GM12891 (cell line): ENCODE data around the gene TIPARP.
A peak's percentile ranks its signal among the peaks of the same experiment; 100 is the strongest.

ENCODE experiments used
- POLR2A ChIP-seq: IDR thresholded peaks from 2 replicates; pipeline ENCODE4 v1.6.1; 2011; ENCODE audit warnings: low read depth, low read length, control low read depth
- POLR2AphosphoS5 ChIP-seq: IDR thresholded peaks from 2 replicates; pipeline ENCODE4 v1.6.1; 2011; ENCODE audit warnings: low read depth, low read length, control low read depth
- TAF1 ChIP-seq: IDR thresholded peaks from 2 replicates; pipeline ENCODE4 v1.6.1; 2011; ENCODE audit warnings: low read depth, low read length, control low read depth

GRCh38 chr3:156674046-156674910 is at the start of gene TIPARP:
- TF ChIP-seq TAF1 = peak; percentile 99
- TF ChIP-seq POLR2A = peak; percentile 99
- peak; percentile 99 for TF ChIP-seq POLR2AphosphoS5
